HepG2 (cell line): ENCODE data around the gene ACOT13. TPM values are rescaled to one million over a fixed set of nuclear protein-coding genes. Genes with fewer than 3 reads are reported as not detected.
A peak's percentile ranks its signal among the peaks of the same experiment; 100 is the strongest.

ENCODE experiments used
- ATAC-seq: fragments of 200-7000 bp; cut with Tn5 transposase; 3 replicates; pipeline ENCODE4 v1.9.1; 2020; ENCODE audit warnings: mild to moderate bottlenecking, moderate library complexity
- BruUV-seq: library from RNA; stranded (reverse); fragments of 400-500 nt; replicated peaks from 2 replicates; lab custom pipeline; 2021; lab: Mats Ljungman, UMichigan
- CTCF ChIA-PET: fragments of 300-600 bp; formaldehyde crosslinking; extraction: SDS; loops from one replicate; lab custom pipeline; 2021; ENCODE audit warnings: low total read pairs, inconsistent platforms, low intra/inter-chr PET ratio; lab: Yijun Ruan, JAX
- POLR2A ChIA-PET: fragments of 350-600 bp; sonication (Branson Sonifier 250); formaldehyde crosslinking; loops from one replicate; lab custom pipeline; 2020; ENCODE audit warnings: antibody characterized with exemption, inconsistent platforms; lab: Yijun Ruan, JAX
- DNase-seq: peaks from one replicate; pipeline ENCODE4 v3.0.0-alpha.2; 2015; ENCODE audit warnings: low spot score
- FAIRE-seq: peaks from 3 replicates; lab custom pipeline; 2011; peaks lifted over from hg19 to GRCh38; lab: Jason Lieb, UNC
- H2AFZ ChIP-seq: one replicate; pipeline ENCODE4 v1.6.1; 2011; ENCODE audit warnings: low read length, inconsistent platforms
- H3K27ac ChIP-seq: fragments of 300-600 bp; 3 replicates; pipeline ENCODE4 v1.8.0; 2011; ENCODE audit warnings: mixed run types, mild to moderate bottlenecking, mixed read lengths, low read length, inconsistent platforms; ENCODE audit not compliant: insufficient read depth; ENCODE audit errors: extremely low read length
- H3K27me3 ChIP-seq, 2 experiments: fragments of 200-600 bp in 1 of 2; 2 replicates in 1 of 2; 3 replicates in 1 of 2; pipeline versions ENCODE4 v1.6.0 to v1.8.0; 2011; ENCODE audit warnings: low read length in 2 of 2, mild to moderate bottlenecking in 2 of 2, moderate library complexity in 2 of 2, inconsistent platforms in 1 of 2; ENCODE audit not compliant: insufficient read depth in 2 of 2, control insufficient read depth in 1 of 2
- H3K36me3 ChIP-seq, 2 experiments: fragments of 200-600 bp in 1 of 2; replicated peaks in 1 of 2; 2 replicates in 1 of 2; 3 replicates in 1 of 2; pipeline versions ENCODE4 v1.5.1 to v1.8.0; 2011; ENCODE audit warnings: low read length in 2 of 2, inconsistent platforms in 1 of 2; ENCODE audit not compliant: insufficient read depth in 2 of 2, control insufficient read depth in 1 of 2
- H3K4me1 ChIP-seq: 2 replicates; pipeline ENCODE4 v1.5.1; 2012; ENCODE audit warnings: low read length, inconsistent platforms; ENCODE audit not compliant: insufficient read depth
- H3K4me2 ChIP-seq: 2 replicates; pipeline ENCODE4 v1.6.0; 2011; ENCODE audit warnings: low read depth, low read length, inconsistent platforms
- H3K4me3 ChIP-seq, 3 experiments: fragments of 200-600 bp in 1 of 3; sonication (generic), shearing (Covaris generic) in 1 of 3; replicated peaks in 1 of 3; 2 replicates each; pipeline ENCODE4 v1.5.1; 2011 to 2016; ENCODE audit warnings: low read length in 3 of 3, inconsistent platforms in 2 of 3, low read depth in 2 of 3, mild to moderate bottlenecking in 2 of 3, control low read depth in 1 of 3, mixed read lengths in 1 of 3; ENCODE audit not compliant: insufficient read depth in 1 of 3
- H3K79me2 ChIP-seq: one replicate; pipeline ENCODE4 v1.6.1; 2011; ENCODE audit warnings: low read length, inconsistent platforms; ENCODE audit not compliant: insufficient read depth
- H3K9ac ChIP-seq: 2 replicates; pipeline ENCODE4 v1.6.0; 2011; ENCODE audit warnings: mild to moderate bottlenecking, low read depth, low read length, inconsistent platforms; ENCODE audit not compliant: insufficient read depth
- H3K9me3 ChIP-seq: 2 replicates; pipeline ENCODE4 v1.5.1; 2012; ENCODE audit warnings: mild to moderate bottlenecking, low read length
- H4K20me1 ChIP-seq: 2 replicates; pipeline ENCODE4 v1.6.0; 2011; ENCODE audit warnings: inconsistent platforms, mild to moderate bottlenecking, low read length, moderate library complexity; ENCODE audit not compliant: insufficient read depth
- ATF4 ChIP-seq, 2 experiments: fragments of 450-650 bp in 1 of 2; sonication (generic) in 1 of 2; formaldehyde crosslinking; IDR thresholded peaks; 2 replicates each; pipeline versions ENCODE4 v1.5.0 to v1.8.0; 2020 to 2022; ENCODE audit warnings: mild to moderate bottlenecking in 1 of 2, missing genetic modification reagents in 1 of 2
- HMG20B ChIP-seq: conservative IDR thresholded peaks from 2 replicates; pipeline ENCODE4 v1.6.1; 2016; ENCODE audit warnings: missing genetic modification reagents, missing compliant biosample characterization
- MAFF ChIP-seq: IDR thresholded peaks from 2 replicates; pipeline ENCODE4 v1.6.1; 2011; ENCODE audit warnings: low read depth, low read length, improper control_type of control experiment
- RFX1 ChIP-seq: fragments of 450-650 bp; IDR thresholded peaks from 2 replicates; pipeline ENCODE4 v1.6.1; 2017
- RFXAP ChIP-seq: sonication (generic); formaldehyde crosslinking; IDR thresholded peaks from 2 replicates; pipeline ENCODE4 v1.4.0; 2020; ENCODE audit warnings: missing genetic modification reagents, borderline replicate concordance
- ZNF207 ChIP-seq: fragments of 450-650 bp; IDR thresholded peaks from 2 replicates; pipeline ENCODE4 v1.6.1; 2016; ENCODE audit warnings: antibody characterized with exemption, borderline replicate concordance
- WGBS: methylation state at CpG from one replicate; pipeline ENCODE4 v1.1.6; 2017; ENCODE audit warnings: low lambda C conversion rate; 5-methylcytosine and 5-hydroxymethylcytosine counted together
- in situ Hi-C: cut with HindIII; loops from 2 replicates; pipeline ENCODE4 v1.10.0; 2017; ENCODE audit warnings: low pct_unique_long_range_greater_than_20kb; ENCODE audit not compliant: extremely low pct_ligation_motif_present
- intact Hi-C: fragments of 100-400 bp; cut with micrococcal nuclease; formaldehyde crosslinking; loops from one replicate; pipeline ENCODE4 v1.10.0; 2022; ENCODE audit not compliant: unreplicated experiment
- polyA plus RNA-seq, 8 experiments: library from polyadenylated mRNA; depleted of rRNA in 3 of 8; stranded (reverse) in 7 of 8; unstranded in 1 of 8; fragments of >200 nt; fragmentation: Illumina TruSeq in 4 of 8; extraction: Trizol in 4 of 8; gene quantifications; 2 replicates each; pipeline versions ENCODE4 v1.2.1 to v1.2.3, GENCODE V29; 2011 to 2016; ENCODE audit warnings: low read depth in 4 of 8, missing spikeins in 1 of 8, mixed read lengths in 1 of 8; ENCODE audit not compliant: insufficient read depth in 1 of 8
- total RNA-seq, 5 experiments: library from RNA; depleted of rRNA; stranded (reverse); fragments of >200 nt; fragmentation: Illumina TruSeq; extraction: Trizol; gene quantifications; 2 replicates each; pipeline ENCODE4 v1.2.3, GENCODE V29; 2016; ENCODE audit warnings: low read depth in 1 of 5
- TF ChIP-seq, protein P1 (sequence below): sonication (generic); formaldehyde crosslinking; IDR thresholded peaks from 2 replicates; pipeline ENCODE4 v1.4.0; 2020; ENCODE audit warnings: missing genetic modification reagents
- TF ChIP-seq, protein P2 (sequence below): sonication (generic); formaldehyde crosslinking; IDR thresholded peaks from 2 replicates; pipeline ENCODE4 v1.5.0; 2020; ENCODE audit warnings: missing genetic modification reagents

ACOT13 gene
- total and polyA plus RNA-seq, 2 of the 13 experiments (the other 11 are each of a cell fraction or from before 2014, with no cell fraction given): 31.5 to 45.1 TPM

DNA sequence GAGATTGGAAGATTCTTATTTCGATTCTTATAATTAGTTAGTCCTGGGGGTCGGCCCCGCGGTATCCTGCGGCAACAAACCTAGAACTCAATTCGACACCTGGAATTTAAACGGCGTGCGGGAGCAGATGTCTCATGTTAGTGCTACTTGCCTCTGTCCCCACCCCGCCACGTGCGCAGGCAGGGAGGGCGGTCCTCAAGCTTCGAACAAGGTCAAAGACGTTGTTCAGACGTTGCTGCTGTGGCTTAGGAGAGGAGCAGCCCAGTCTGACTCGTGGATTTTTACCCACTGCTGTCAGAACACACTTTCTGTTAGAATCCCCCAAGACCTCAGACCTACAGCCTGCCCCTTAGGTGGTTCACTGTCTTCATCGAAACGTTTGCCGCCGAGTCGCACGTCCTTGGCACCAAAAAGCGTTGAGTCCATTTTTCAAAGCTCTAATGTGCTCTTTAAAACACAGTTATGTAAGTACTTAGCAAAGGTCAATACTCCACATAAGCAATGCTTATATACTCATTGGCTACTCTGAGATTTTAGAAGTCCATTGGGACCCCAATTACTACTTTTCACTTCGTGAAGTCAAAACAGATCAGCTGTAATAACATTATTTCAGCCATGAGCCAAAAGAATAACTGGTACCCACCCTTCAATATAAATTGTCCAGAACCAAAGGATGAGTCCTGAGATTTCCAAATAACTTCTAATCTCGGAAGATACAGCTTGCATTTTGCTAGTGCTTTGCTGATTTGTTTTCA is 54.8 kb downstream of the ACOT13 start (continued):
- TF ChIP-seq, protein P1, sequence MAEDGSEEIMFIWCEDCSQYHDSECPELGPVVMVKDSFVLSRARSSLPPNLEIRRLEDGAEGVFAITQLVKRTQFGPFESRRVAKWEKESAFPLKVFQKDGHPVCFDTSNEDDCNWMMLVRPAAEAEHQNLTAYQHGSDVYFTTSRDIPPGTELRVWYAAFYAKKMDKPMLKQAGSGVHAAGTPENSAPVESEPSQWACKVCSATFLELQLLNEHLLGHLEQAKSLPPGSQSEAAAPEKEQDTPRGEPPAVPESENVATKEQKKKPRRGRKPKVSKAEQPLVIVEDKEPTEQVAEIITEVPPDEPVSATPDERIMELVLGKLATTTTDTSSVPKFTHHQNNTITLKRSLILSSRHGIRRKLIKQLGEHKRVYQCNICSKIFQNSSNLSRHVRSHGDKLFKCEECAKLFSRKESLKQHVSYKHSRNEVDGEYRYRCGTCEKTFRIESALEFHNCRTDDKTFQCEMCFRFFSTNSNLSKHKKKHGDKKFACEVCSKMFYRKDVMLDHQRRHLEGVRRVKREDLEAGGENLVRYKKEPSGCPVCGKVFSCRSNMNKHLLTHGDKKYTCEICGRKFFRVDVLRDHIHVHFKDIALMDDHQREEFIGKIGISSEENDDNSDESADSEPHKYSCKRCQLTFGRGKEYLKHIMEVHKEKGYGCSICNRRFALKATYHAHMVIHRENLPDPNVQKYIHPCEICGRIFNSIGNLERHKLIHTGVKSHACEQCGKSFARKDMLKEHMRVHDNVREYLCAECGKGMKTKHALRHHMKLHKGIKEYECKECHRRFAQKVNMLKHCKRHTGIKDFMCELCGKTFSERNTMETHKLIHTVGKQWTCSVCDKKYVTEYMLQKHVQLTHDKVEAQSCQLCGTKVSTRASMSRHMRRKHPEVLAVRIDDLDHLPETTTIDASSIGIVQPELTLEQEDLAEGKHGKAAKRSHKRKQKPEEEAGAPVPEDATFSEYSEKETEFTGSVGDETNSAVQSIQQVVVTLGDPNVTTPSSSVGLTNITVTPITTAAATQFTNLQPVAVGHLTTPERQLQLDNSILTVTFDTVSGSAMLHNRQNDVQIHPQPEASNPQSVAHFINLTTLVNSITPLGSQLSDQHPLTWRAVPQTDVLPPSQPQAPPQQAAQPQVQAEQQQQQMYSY: 0 out of 2 replicates have a peak, but pooled peaks have one; percentile 50
- 0 out of 2 replicates have a peak, but pooled peaks have one; percentile 48 for TF ChIP-seq HMG20B (CRISPR knock-in tag)
- TF ChIP-seq, protein P2, sequence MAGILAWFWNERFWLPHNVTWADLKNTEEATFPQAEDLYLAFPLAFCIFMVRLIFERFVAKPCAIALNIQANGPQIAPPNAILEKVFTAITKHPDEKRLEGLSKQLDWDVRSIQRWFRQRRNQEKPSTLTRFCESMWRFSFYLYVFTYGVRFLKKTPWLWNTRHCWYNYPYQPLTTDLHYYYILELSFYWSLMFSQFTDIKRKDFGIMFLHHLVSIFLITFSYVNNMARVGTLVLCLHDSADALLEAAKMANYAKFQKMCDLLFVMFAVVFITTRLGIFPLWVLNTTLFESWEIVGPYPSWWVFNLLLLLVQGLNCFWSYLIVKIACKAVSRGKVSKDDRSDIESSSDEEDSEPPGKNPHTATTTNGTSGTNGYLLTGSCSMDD (CRISPR knock-in tag): no peak
- TF ChIP-seq MAFF: no peak
- TF ChIP-seq RFX1: no peak
- no peak for TF ChIP-seq ZNF207

DNA sequence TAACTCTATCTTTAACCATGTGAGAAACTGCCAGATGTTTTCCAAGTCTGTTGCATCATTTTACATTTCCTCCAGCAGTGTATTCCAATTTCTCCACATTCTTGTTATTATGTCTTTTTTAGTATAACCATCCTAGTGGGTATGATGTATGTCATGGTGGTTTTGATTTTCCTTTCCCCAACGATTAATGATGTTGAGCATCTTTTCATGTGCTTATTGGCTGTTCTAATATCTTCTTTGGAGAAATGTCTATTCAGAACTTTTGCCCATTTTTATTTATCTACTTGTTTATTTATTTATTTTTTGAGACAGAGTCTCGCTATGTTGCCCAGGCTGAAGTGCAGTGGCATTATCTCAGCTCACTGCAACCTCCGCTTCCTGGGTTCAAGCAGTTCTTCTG is 56.4 kb downstream of the ACOT13 start:
- H3K4me1 ChIP-seq: peaks cover 24% of the 10 kb centered on the region
- 77% methylated on average over 3 of the region's 3 CpGs for WGBS
- TF ChIP-seq RFXAP: no peak
- 0 out of 4 replicates have a peak, but pooled peaks of 1 of the 2 experiments have one; percentile 14 for TF ChIP-seq ATF4 (CRISPR knock-in tag; IDR thresholded peaks at IDR 0.05)
- DNase-seq (no peak), ATAC-seq (no peak), FAIRE-seq (no peak)
- no peak overlapping the region for H3K4me2 ChIP-seq
- H3K27me3 ChIP-seq: no peaks in the 10 kb centered on the region; a peak in 1 of 5 replicates
- CTCF ChIA-PET: no interaction called here
- H3K9ac ChIP-seq: no peak overlapping the region
- POLR2A ChIA-PET: no interaction called here
- in situ Hi-C loops: no loop called here
- peaks cover 13% of the 10 kb centered on the region for H4K20me1 ChIP-seq
- H3K79me2 ChIP-seq: peaks cover 23% of the 10 kb centered on the region
- H3K27ac ChIP-seq: no peak overlapping the region
- intact Hi-C loops: no loop called here
- BruUV-seq: no TSS peak
- no peak overlapping the region for H2AFZ ChIP-seq
- H3K9me3 ChIP-seq: no peaks in the 10 kb centered on the region
- no peaks in the 10 kb centered on the region; a peak in 1 of 5 replicates for H3K36me3 ChIP-seq
- no peak overlapping the region for H3K4me3 ChIP-seq
